ENCODE data around the gene MPP3.

DNA sequence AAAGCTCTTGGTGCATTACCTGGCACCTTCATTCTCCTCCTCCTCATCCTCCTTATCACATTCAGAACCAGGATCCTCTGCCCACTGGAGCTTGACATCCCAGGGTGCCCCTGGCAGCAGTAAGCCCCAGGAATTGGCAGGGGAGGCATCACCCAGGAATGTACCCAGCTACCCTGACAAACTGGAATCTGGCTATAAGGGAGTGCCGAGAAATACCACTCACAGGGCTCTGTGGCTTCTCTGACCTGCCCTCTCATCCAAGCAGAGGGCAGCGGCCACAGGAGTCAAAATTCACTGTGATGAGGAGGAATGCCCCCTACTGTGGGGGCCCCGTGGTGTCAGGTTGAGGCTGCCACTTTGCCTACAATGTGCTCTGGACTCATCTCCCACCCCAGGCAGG is 19.6 kb downstream of the MPP3 start:
- TF ChIP-seq, protein P1, sequence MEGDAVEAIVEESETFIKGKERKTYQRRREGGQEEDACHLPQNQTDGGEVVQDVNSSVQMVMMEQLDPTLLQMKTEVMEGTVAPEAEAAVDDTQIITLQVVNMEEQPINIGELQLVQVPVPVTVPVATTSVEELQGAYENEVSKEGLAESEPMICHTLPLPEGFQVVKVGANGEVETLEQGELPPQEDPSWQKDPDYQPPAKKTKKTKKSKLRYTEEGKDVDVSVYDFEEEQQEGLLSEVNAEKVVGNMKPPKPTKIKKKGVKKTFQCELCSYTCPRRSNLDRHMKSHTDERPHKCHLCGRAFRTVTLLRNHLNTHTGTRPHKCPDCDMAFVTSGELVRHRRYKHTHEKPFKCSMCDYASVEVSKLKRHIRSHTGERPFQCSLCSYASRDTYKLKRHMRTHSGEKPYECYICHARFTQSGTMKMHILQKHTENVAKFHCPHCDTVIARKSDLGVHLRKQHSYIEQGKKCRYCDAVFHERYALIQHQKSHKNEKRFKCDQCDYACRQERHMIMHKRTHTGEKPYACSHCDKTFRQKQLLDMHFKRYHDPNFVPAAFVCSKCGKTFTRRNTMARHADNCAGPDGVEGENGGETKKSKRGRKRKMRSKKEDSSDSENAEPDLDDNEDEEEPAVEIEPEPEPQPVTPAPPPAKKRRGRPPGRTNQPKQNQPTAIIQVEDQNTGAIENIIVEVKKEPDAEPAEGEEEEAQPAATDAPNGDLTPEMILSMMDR (IDR thresholded peaks at IDR 0.05), result no peak
- TF ChIP-seq POLR2A (IDR thresholded peaks at IDR 0.05), result no peak

Data from right lobe of liver (tissue), 4 donors.